Activated T-cell treated with anti-CD3 and anti-CD28 coated beads, Interleukin-2, amount 50 U/mL, for 48 hours (primary cell): ENCODE measurements around the gene PKDCC.
A peak's percentile ranks its signal among the peaks of the same experiment; 100 is the strongest.
"Not testable (repeated sequence)": the region's sequence is repeated elsewhere in the genome, so short reads cannot be mapped to it uniquely, and the experiment has no call there.

ENCODE experiments used
- DNase-seq, 2 experiments: peaks; one replicate each; pipeline ENCODE4 v3.0.0-alpha.2; 2020

PKDCC gene

GRCh38 chr2:42031281-42032223 is 16.3 kb upstream of the PKDCC start:
- DNase-seq = no peak

GRCh38 chr2:42032224-42032620 is 15.6 kb upstream of the PKDCC start:
- no peak for DNase-seq

GRCh38 chr2:42032745-42033144 is 15.1 kb upstream of the PKDCC start:
- no peak for DNase-seq

DNA sequence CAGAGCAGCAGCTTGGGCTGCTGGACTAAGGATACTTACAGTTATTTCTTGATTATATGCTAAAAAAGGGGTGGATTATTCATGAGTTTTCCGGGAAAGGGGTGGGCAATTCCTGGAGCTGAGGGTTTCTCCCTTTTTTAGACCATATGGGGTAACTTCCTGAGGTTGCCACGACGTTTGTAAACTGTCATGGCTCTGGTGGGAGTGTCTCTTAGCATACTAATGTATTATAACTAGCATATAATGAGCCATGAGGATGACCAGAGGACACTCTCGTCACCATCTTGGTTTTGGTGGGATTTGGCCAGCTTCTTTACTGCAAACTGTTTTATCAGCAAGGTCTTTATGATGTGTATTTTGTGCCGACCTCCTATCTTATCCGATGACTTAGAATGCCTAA is 13.7 kb upstream of the PKDCC start:
- DNase-seq = not testable (repeated sequence)

DNA sequence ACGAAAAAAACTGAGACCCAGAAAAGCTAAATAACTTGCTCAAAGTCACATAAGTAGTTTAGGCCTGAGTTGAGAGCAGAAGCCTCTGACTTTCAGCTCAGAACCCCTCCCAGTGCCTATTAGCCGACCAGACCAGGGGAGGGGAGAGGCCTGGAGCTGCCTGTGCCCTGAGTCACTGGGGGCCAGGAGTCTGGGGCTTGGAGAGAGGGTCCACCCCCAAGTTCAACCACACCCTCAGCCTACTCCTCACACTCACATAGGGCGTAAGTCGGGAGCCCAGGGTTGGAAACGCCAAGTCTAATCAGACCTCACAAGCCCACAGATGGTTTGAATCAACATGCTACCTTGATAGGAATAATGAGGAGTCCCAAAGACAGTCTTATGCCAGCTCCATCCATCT is 12.6 kb upstream of the PKDCC start:
- no peak for DNase-seq

- no peak for DNase-seq
Observed at GRCh38 chr2:42036413-42036812, 11.4 kb upstream of the PKDCC start.

DNA sequence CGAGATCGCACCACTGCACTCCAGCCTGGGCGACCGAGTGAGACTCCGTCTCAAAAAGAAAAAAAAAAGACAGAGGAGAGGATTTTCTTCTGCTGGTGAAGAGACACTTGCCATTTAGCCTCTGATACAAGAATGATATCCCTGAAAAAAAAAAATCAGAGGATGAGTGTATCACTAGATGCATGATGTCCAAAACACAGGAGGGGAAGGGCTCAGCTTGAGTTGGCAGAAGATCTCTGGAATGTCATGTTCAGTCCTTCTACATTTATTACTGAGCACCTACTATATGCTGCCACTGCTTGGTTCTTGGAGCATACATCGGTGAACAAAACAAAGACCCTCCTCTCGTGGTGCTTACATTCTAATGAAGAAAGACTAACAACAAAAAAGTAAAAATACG is 10.9 kb upstream of the PKDCC start:
- DNase-seq = no peak

DNA sequence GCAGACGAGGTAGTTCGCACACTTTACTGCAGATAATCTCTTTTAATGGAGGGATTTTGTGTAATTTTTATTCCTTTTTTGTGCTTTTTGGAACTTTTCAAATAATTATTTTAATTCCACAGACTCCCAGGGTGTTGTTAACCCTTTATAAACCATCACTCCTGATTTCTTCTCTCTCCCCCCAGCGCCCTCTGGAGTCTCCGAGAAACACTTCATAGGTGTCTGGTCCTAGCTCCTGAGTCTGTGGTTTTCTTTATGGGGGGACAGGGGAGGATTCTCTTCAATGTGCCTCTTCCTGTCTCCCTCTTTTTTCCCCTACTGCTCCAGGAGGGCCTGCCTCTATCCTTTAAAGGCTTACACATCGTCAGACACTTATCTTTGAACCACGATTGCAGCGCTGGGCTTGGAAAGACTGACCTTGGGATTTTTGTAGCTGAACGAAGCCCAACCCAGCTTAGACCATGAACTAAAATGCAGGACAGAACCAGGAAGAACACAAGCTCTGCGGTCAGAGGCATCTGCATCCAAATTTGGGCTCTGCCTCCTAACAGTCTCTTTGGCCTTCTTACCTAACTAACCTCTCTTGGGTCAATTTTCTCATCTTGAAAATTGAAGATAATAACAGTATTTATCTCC is 7.1 kb upstream of the PKDCC start:
- DNase-seq = no peak

GRCh38 chr2:42041377-42042127 is 6.3 kb upstream of the PKDCC start:
- no peak for DNase-seq

GRCh38 chr2:42042631-42043355 is 5.0 kb upstream of the PKDCC start:
- no peak for DNase-seq

- no peak for DNase-seq
Observed at GRCh38 chr2:42043789-42044394, 3.9 kb upstream of the PKDCC start.

GRCh38 chr2:42044939-42045338 is 2.9 kb upstream of the PKDCC start:
- no peak for DNase-seq

GRCh38 chr2:42045352-42045751 is 2.5 kb upstream of the PKDCC start:
- DNase-seq = no peak

GRCh38 chr2:42045848-42046748 is 1.7 kb upstream of the PKDCC start:
- no peak for DNase-seq

GRCh38 chr2:42046819-42047487 is 868 bp upstream of the PKDCC start:
- no peak for DNase-seq

GRCh38 chr2:42048299-42049220 is 739 bp downstream of the PKDCC start:
- DNase-seq = peak in 1 of 2 experiments; percentile 24

DNA sequence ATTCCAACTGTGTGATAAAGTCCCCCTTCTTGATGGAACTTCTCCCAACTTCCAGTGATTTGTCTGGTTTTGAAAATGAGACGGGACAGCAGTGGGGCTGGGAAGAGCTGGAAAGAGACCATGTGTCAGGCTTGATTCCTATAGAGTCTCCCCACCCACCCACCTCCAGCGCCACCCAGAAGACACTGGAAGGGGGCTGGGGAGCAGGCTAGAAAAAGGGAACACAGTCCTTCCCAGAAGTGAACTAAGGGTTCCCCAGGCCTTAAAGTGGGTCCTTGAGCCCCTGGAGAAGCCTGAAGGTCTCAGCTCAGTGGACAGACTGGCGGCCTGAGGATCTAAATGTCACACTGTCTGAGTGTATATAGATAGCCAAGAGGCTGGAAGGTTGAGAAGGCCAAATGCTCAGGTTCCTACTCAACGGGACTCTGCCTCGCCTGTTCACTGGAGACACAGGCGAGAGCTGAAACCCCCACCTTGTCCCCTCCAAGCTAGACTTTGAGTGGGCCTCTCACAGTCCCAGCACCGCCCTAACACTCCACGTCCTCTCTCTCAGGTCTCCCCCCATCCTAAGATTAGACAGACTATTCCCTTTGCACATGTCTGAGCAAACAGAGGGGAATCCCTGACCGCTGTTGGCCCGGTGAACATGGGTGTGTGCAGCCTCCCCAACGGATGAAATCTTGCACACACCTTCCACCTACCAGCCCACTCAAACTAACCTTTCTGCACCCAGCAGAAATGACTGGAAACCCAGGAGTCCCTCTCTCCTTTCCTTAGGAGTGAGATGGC is 1.6 kb downstream of the PKDCC start:
- no peak for DNase-seq

GRCh38 chr2:42050010-42050702 is 2.3 kb downstream of the PKDCC start:
- no peak for DNase-seq
